ENCODE data around the gene PDE11A. TPM values are rescaled to one million over a fixed set of nuclear protein-coding genes. Genes with fewer than 3 reads are reported as not detected.
A peak's percentile ranks its signal among the peaks of the same experiment; 100 is the strongest.

The PDE11A gene
- polyA plus RNA-seq = 1.5 TPM
- long read RNA-seq, donor 1 = 0 reads
- long read RNA-seq, donor 2 = 0 reads
- long read RNA-seq, donor 3 = 0 reads
- long read RNA-seq, donor 4 = 0 reads
- long read RNA-seq, donor 5 = 0 reads
- long read RNA-seq, donor 6 = 0 reads
- long read RNA-seq, donor 7 = 0 reads
- long read RNA-seq, donor 8 = 0 reads
- long read RNA-seq, donor 9 = 0 reads
- long read RNA-seq, donor 10 = 0 reads
- long read RNA-seq, donor 11 = 0 reads

GRCh38 chr2:178072383-178073301 lies at the start of gene PDE11A:
Gene PDE11A (minus strand): TSS chr2:178072777. CDS start chr2:178072437, 340 bp downstream.
- DNase-seq = peak; percentile 89 to 96
- peaks cover 3% of the 10 kb centered on the region for H3K27me3 ChIP-seq (ENCODE audit: control insufficient read depth, insufficient read depth, low read length)
- peak within 1 kb of the TSS; percentile 69 for H3K4me3 ChIP-seq (ENCODE audit: low read length)
- H3K27ac ChIP-seq (ENCODE audit: low read length) = peak within 1 kb of the TSS; percentile 95
- no peaks in the 10 kb centered on the region for H3K9me3 ChIP-seq (ENCODE audit: control insufficient read depth, low read depth, low read length)
- H3K36me3 ChIP-seq (ENCODE audit: control insufficient read depth, insufficient read depth, low read length) = no peaks in the 10 kb centered on the region
- WGBS (ENCODE audit: insufficient coverage, low lambda C conversion rate) = no CpG with 5 or more reads among the region's 44 CpGs
- peaks cover 29% of the 10 kb centered on the region for H3K4me1 ChIP-seq (ENCODE audit: control insufficient read depth, insufficient read depth, low read length)

- no peak for DNase-seq
- H3K27ac ChIP-seq (ENCODE audit: low read length) = no peak overlapping the region
- no peaks in the 10 kb centered on the region for H3K4me1 ChIP-seq (ENCODE audit: control insufficient read depth, insufficient read depth, low read length)
- H3K4me3 ChIP-seq (ENCODE audit: low read length) = no peak overlapping the region
- no peaks in the 10 kb centered on the region for H3K9me3 ChIP-seq (ENCODE audit: control insufficient read depth, low read depth, low read length)
- H3K27me3 ChIP-seq (ENCODE audit: control insufficient read depth, insufficient read depth, low read length) = no peaks in the 10 kb centered on the region
- peaks cover 25% of the 10 kb centered on the region for H3K36me3 ChIP-seq (ENCODE audit: control insufficient read depth, insufficient read depth, low read length)
- WGBS (ENCODE audit: insufficient coverage, low lambda C conversion rate) = 92% methylated on average over 2 of the region's 3 CpGs
Observed at GRCh38 chr2:178119179-178119922, 46.8 kb upstream of the PDE11A start.

GRCh38 chr2:178117725-178118124 lies 45.1 kb upstream of the PDE11A start:
- H3K9me3 ChIP-seq (ENCODE audit: control insufficient read depth, low read depth, low read length) = no peaks in the 10 kb centered on the region
- peaks cover 20% of the 10 kb centered on the region for H3K36me3 ChIP-seq (ENCODE audit: control insufficient read depth, insufficient read depth, low read length)
- H3K27ac ChIP-seq (ENCODE audit: low read length) = no peak overlapping the region
- no peaks in the 10 kb centered on the region for H3K27me3 ChIP-seq (ENCODE audit: control insufficient read depth, insufficient read depth, low read length)
- no CpG with 5 or more reads among the region's 1 CpG for WGBS (ENCODE audit: insufficient coverage, low lambda C conversion rate)
- H3K4me1 ChIP-seq (ENCODE audit: control insufficient read depth, insufficient read depth, low read length) = peaks cover 5% of the 10 kb centered on the region
- no peak for DNase-seq
- no peak overlapping the region for H3K4me3 ChIP-seq (ENCODE audit: low read length)

- Histone ChIP-seq H3K27me3 (ENCODE audit: control insufficient read depth, insufficient read depth, low read length) (no peaks in the 10 kb centered on the region), H3K9me3 (ENCODE audit: control insufficient read depth, low read depth, low read length) (no peaks in the 10 kb centered on the region), H3K27ac (ENCODE audit: low read length) (no peak overlapping the region), H3K4me3 (ENCODE audit: low read length) (no peak overlapping the region), H3K4me1 (ENCODE audit: control insufficient read depth, insufficient read depth, low read length) (peaks cover 5% of the 10 kb centered on the region), H3K36me3 (ENCODE audit: control insufficient read depth, insufficient read depth, low read length) (peaks cover 5% of the 10 kb centered on the region)
- DNase-seq = no peak
Observed at GRCh38 chr2:178115271-178115670, 42.7 kb upstream of the PDE11A start.

- Histone ChIP-seq H3K36me3 (ENCODE audit: control insufficient read depth, insufficient read depth, low read length) (peaks cover 5% of the 10 kb centered on the region), H3K9me3 (ENCODE audit: control insufficient read depth, low read depth, low read length) (no peaks in the 10 kb centered on the region), H3K4me1 (ENCODE audit: control insufficient read depth, insufficient read depth, low read length) (peaks cover 5% of the 10 kb centered on the region), H3K27me3 (ENCODE audit: control insufficient read depth, insufficient read depth, low read length) (no peaks in the 10 kb centered on the region), H3K27ac (ENCODE audit: low read length) (no peak overlapping the region), H3K4me3 (ENCODE audit: low read length) (no peak overlapping the region)
- no peak for DNase-seq
- WGBS (ENCODE audit: insufficient coverage, low lambda C conversion rate) = no CpG with 5 or more reads among the region's 2 CpGs
Observed at GRCh38 chr2:178114462-178114861, 41.9 kb upstream of the PDE11A start.

- DNase-seq = peak; percentile 90 to 93
- Histone ChIP-seq H3K27ac (ENCODE audit: low read length) (peak within 1 kb of the TSS; percentile 73), H3K9me3 (ENCODE audit: control insufficient read depth, low read depth, low read length) (no peaks in the 10 kb centered on the region), H3K27me3 (ENCODE audit: control insufficient read depth, insufficient read depth, low read length) (no peaks in the 10 kb centered on the region), H3K4me3 (ENCODE audit: low read length) (peak within 1 kb of the TSS; percentile 89), H3K4me1 (ENCODE audit: control insufficient read depth, insufficient read depth, low read length) (peaks cover 5% of the 10 kb centered on the region), H3K36me3 (ENCODE audit: control insufficient read depth, insufficient read depth, low read length) (peaks cover 3% of the 10 kb centered on the region)
- WGBS (ENCODE audit: insufficient coverage, low lambda C conversion rate) = no CpG with 5 or more reads among the region's 60 CpGs
Observed at GRCh38 chr2:178112202-178113152, 39.9 kb upstream of the PDE11A start, which contains the start of gene RBM45. Gene RBM45 (plus strand): TSS chr2:178112437. CDS start chr2:178112547, 110 bp downstream.

- Histone ChIP-seq H3K36me3 (ENCODE audit: control insufficient read depth, insufficient read depth, low read length) (peaks cover 3% of the 10 kb centered on the region), H3K27ac (ENCODE audit: low read length) (no peak overlapping the region), H3K9me3 (ENCODE audit: control insufficient read depth, low read depth, low read length) (no peaks in the 10 kb centered on the region), H3K4me1 (ENCODE audit: control insufficient read depth, insufficient read depth, low read length) (peaks cover 5% of the 10 kb centered on the region), H3K27me3 (ENCODE audit: control insufficient read depth, insufficient read depth, low read length) (no peaks in the 10 kb centered on the region), H3K4me3 (ENCODE audit: low read length) (no peak overlapping the region)
- DNase-seq = no peak
- WGBS (ENCODE audit: insufficient coverage, low lambda C conversion rate) = no CpG with 5 or more reads among the region's 1 CpG
Observed at GRCh38 chr2:178111743-178112142, 39.2 kb upstream of the PDE11A start.

- 89% methylated on average over 3 of the region's 4 CpGs for WGBS (ENCODE audit: insufficient coverage, low lambda C conversion rate)
- Histone ChIP-seq H3K4me3 (ENCODE audit: low read length) (no peak overlapping the region), H3K36me3 (ENCODE audit: control insufficient read depth, insufficient read depth, low read length) (no peaks in the 10 kb centered on the region), H3K9me3 (ENCODE audit: control insufficient read depth, low read depth, low read length) (no peaks in the 10 kb centered on the region), H3K27ac (ENCODE audit: low read length) (no peak overlapping the region), H3K4me1 (ENCODE audit: control insufficient read depth, insufficient read depth, low read length) (peaks cover 5% of the 10 kb centered on the region), H3K27me3 (ENCODE audit: control insufficient read depth, insufficient read depth, low read length) (no peaks in the 10 kb centered on the region)
- no peak for DNase-seq
Observed at GRCh38 chr2:178110681-178111080, 38.1 kb upstream of the PDE11A start.

- no peaks in the 10 kb centered on the region for H3K36me3 ChIP-seq (ENCODE audit: control insufficient read depth, insufficient read depth, low read length)
- no peaks in the 10 kb centered on the region for H3K9me3 ChIP-seq (ENCODE audit: control insufficient read depth, low read depth, low read length)
- DNase-seq = peak in 1 of 2 donors; percentile 29
- H3K4me1 ChIP-seq (ENCODE audit: control insufficient read depth, insufficient read depth, low read length) = peaks cover 5% of the 10 kb centered on the region
- WGBS (ENCODE audit: insufficient coverage, low lambda C conversion rate) = 14% methylated on average over 1 of the region's 1 CpG
- H3K4me3 ChIP-seq (ENCODE audit: low read length) = no peak overlapping the region
- no peaks in the 10 kb centered on the region for H3K27me3 ChIP-seq (ENCODE audit: control insufficient read depth, insufficient read depth, low read length)
- no peak overlapping the region for H3K27ac ChIP-seq (ENCODE audit: low read length)
Observed at GRCh38 chr2:178109813-178110212, 37.2 kb upstream of the PDE11A start.

Data from large intestine (tissue), 12 donors.